Tibial nerve (tissue), 4 donors: ENCODE measurements around the gene IBSP.

Source experiments
- CTCF ChIP-seq, 5 experiments: fragments of 200-600 bp in 3 of 5; fragments of 450-650 bp in 2 of 5; sonication (generic) in 3 of 5; IDR thresholded peaks; one replicate each; pipeline ENCODE4 v1.5.1; 2016 to 2019; ENCODE audit warnings: antibody characterized with exemption in 5 of 5, mild to moderate bottlenecking in 3 of 5, moderate library complexity in 2 of 5
- EP300 ChIP-seq, 2 donors: sonication (generic); formaldehyde crosslinking; IDR thresholded peaks; one replicate each; pipeline ENCODE4 v1.6.1; 2017; ENCODE audit warnings: antibody characterized with exemption in 2 of 2, mild to moderate bottlenecking in 1 of 2
- POLR2A ChIP-seq, 2 donors: fragments of 450-650 bp; IDR thresholded peaks; one replicate each; pipeline ENCODE4 v1.6.1; 2017; ENCODE audit warnings: antibody characterized with exemption in 2 of 2, mild to moderate bottlenecking in 2 of 2, moderate library complexity in 2 of 2

GRCh38 chr4:87758270-87758669 lies 41.1 kb upstream of the IBSP start:
- TF ChIP-seq CTCF (IDR thresholded peaks at IDR 0.05), result no peak
- no peak for TF ChIP-seq POLR2A (IDR thresholded peaks at IDR 0.05)
- no peak for TF ChIP-seq EP300 (IDR thresholded peaks at IDR 0.05)
